Neural cell (in vitro differentiated cells): ENCODE results near the gene PPP1R13B. TPM values are rescaled to one million over a fixed set of nuclear protein-coding genes. Genes with fewer than 3 reads are reported as not detected.

Experiments used
- H2AFZ ChIP-seq: fragments of 200-600, 300-800 bp; sonication (generic), shearing (Covaris generic); 2 replicates; pipeline ENCODE4 v1.6.0; 2014; ENCODE audit warnings: low read depth, mild to moderate bottlenecking, antibody characterized with exemption, low read length, moderate library complexity
- H3F3A ChIP-seq: fragments of 200-600 bp; shearing (Covaris generic); 2 replicates; pipeline ENCODE4 v1.6.1; 2016; ENCODE audit warnings: mild to moderate bottlenecking, moderate library complexity, mixed read lengths, antibody characterized with exemption, low read length; ENCODE audit not compliant: insufficient read depth, poor library complexity, severe bottlenecking
- H3K27ac ChIP-seq: fragments of 200-600, 300-800 bp; sonication (generic), shearing (Covaris generic); 2 replicates; pipeline ENCODE4 v1.5.1; 2014; ENCODE audit warnings: mild to moderate bottlenecking, low read length, moderate library complexity
- H3K27me3 ChIP-seq: fragments of 300-800, 200-600 bp; sonication (generic), shearing (Covaris generic); 2 replicates; pipeline ENCODE4 v1.6.0; 2014; ENCODE audit warnings: mild to moderate bottlenecking, low read depth, low read length, moderate library complexity; ENCODE audit not compliant: insufficient read depth
- H3K36me3 ChIP-seq: fragments of 300-800, 200-600 bp; sonication (generic), shearing (Covaris generic); 2 replicates; pipeline ENCODE4 v1.5.1; 2014; ENCODE audit warnings: mild to moderate bottlenecking, antibody characterized with exemption, low read length, moderate library complexity; ENCODE audit not compliant: insufficient read depth
- H3K4me2 ChIP-seq: fragments of 300-800, 200-600 bp; sonication (generic), shearing (Covaris generic); 2 replicates; pipeline ENCODE4 v1.6.0; 2014; ENCODE audit warnings: mild to moderate bottlenecking, low read length
- H3K4me3 ChIP-seq: fragments of 300-800, 200-600 bp; sonication (generic), shearing (Covaris generic); 2 replicates; pipeline ENCODE4 v1.5.1; 2014; ENCODE audit warnings: mild to moderate bottlenecking, low read length, moderate library complexity
- H3K79me2 ChIP-seq: fragments of 200-600 bp; shearing (Covaris generic); replicated peaks from 2 replicates; pipeline ENCODE4 v1.6.0; 2014; ENCODE audit warnings: mild to moderate bottlenecking, low read length, moderate library complexity; ENCODE audit not compliant: insufficient read depth
- H3K9ac ChIP-seq: fragments of 300-800, 200-600 bp; sonication (generic), shearing (Covaris generic); 2 replicates; pipeline ENCODE4 v1.6.1; 2016; ENCODE audit warnings: mild to moderate bottlenecking, low read length, mixed read lengths
- H3K9me2 ChIP-seq: fragments of 200-600 bp; shearing (Covaris generic); 2 replicates; pipeline ENCODE4 v1.6.1; 2016; ENCODE audit warnings: mild to moderate bottlenecking, low read length, mixed read lengths; ENCODE audit not compliant: insufficient read depth
- H3K9me3 ChIP-seq: fragments of 200-600, 300-800 bp; sonication (generic), shearing (Covaris generic); 2 replicates; pipeline ENCODE4 v1.6.1; 2016; ENCODE audit warnings: mild to moderate bottlenecking, mixed run types, low read length, moderate library complexity, mixed read lengths
- H4K20me1 ChIP-seq: fragments of 200-600 bp; shearing (Covaris generic); 2 replicates; pipeline ENCODE4 v1.6.1; 2016; ENCODE audit warnings: mild to moderate bottlenecking, mixed run types; ENCODE audit not compliant: insufficient read depth
- EP300 ChIP-seq: fragments of 450-650 bp; conservative IDR thresholded peaks from 2 replicates; pipeline ENCODE4 v1.6.1; 2014; ENCODE audit warnings: antibody characterized with exemption, mild to moderate bottlenecking, moderate library complexity; ENCODE audit not compliant: poor library complexity, severe bottlenecking
- EZH2 ChIP-seq: fragments of 200-600, 300-800 bp; shearing (Covaris generic), sonication (generic); IDR thresholded peaks from 2 replicates; pipeline ENCODE4 v1.6.1; 2014; ENCODE audit warnings: antibody characterized with exemption, low read length, borderline replicate concordance, mild to moderate bottlenecking; ENCODE audit not compliant: insufficient read depth, poor library complexity, severe bottlenecking
- MXI1 ChIP-seq: fragments of 450-650 bp; conservative IDR thresholded peaks from 2 replicates; pipeline ENCODE4 v1.6.1; 2014; ENCODE audit warnings: antibody characterized with exemption, mild to moderate bottlenecking; ENCODE audit not compliant: poor library complexity, severe bottlenecking
- POLR2AphosphoS5 ChIP-seq: IDR thresholded peaks from 2 replicates; pipeline ENCODE4 v1.6.1; 2012
- RAD21 ChIP-seq: fragments of 450-650 bp; conservative IDR thresholded peaks from 2 replicates; pipeline ENCODE4 v1.6.1; 2014; ENCODE audit warnings: antibody characterized with exemption, mild to moderate bottlenecking, moderate library complexity
- SMC3 ChIP-seq: fragments of 450-650 bp; conservative IDR thresholded peaks from 2 replicates; pipeline ENCODE4 v1.6.1; 2014; ENCODE audit warnings: antibody characterized with exemption, mild to moderate bottlenecking, moderate library complexity; ENCODE audit not compliant: poor library complexity
- TAF1 ChIP-seq: IDR thresholded peaks from 2 replicates; pipeline ENCODE4 v1.6.1; 2012; ENCODE audit warnings: low read depth
- polyA plus RNA-seq: library from polyadenylated mRNA; depleted of rRNA; stranded (reverse); fragments of >200 nt; gene quantifications from 2 replicates; pipeline ENCODE4 v1.2.3, GENCODE V29; 2014
- TF ChIP-seq, protein P1 (sequence below): fragments of 450-650 bp; IDR thresholded peaks from 2 replicates; pipeline ENCODE4 v1.5.1; 2014; ENCODE audit warnings: antibody characterized with exemption, mild to moderate bottlenecking, moderate library complexity; ENCODE audit not compliant: poor library complexity, severe bottlenecking
- TF ChIP-seq, protein P2 (sequence below): IDR thresholded peaks from 2 replicates; pipeline ENCODE4 v1.6.1; 2012; ENCODE audit warnings: borderline replicate concordance

The PPP1R13B gene
- polyA plus RNA-seq, 1 donor from 2014 or later = 8.2 TPM

DNA sequence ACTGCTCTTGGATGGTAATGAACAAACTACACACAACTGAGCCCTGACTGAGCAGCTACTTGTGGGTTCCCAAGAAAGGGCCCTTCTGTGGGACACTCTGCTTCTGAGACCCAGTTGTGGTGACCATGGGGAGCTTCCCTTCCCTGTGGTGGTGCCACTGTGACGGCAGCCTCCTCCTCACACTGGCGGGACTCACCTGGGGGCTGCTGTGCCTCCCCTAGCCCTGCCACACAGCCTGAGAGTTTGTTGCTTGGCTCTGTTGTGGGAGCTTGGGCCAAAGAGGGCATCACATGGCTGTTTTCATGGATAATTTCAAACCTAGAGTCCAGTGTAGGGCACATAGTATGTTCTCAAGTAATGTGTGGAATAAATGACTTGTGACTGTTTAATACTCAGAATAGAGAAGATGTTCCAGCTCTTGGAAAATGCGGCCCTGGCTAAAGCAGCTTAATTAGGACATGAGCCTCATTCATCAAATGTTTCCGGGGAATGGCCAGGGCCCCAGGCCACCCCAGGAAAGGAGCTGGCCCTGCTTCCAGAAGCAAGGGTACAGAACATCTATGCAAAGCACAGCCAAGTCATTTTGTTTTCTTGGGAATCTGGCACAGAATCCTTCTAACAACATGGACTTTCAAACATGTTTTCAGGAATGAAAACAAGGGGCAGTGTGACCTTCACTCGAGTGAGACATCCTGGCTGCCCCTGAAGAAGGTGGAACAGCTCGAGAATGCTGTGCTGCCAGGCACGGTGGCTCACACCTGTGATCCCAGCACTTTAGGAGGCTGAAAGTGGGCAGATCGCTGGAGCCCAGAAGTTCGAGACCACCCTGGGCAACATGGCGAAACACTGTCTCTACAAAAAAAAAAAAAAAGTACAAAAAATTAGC is 110.6 kb downstream of the PPP1R13B start:
- no peaks in the 10 kb centered on the region for H3K36me3 ChIP-seq
- H2AFZ ChIP-seq = no peak overlapping the region
- no peak overlapping the region for H3K27ac ChIP-seq
- H3K79me2 ChIP-seq = no peaks in the 10 kb centered on the region
- no peaks in the 10 kb centered on the region for H3K27me3 ChIP-seq
- no peak overlapping the region for H3K9ac ChIP-seq
- no peak overlapping the region for H3K4me3 ChIP-seq
- H3K9me2 ChIP-seq = no peaks in the 10 kb centered on the region
- H3K4me2 ChIP-seq = no peak overlapping the region
- no peaks in the 10 kb centered on the region for H4K20me1 ChIP-seq
- no peaks in the 10 kb centered on the region for H3F3A ChIP-seq
- TF ChIP-seq SMC3 (no peak), EP300 (no peak), POLR2AphosphoS5 (no peak), EZH2 (no peak), TAF1 (no peak), MXI1 (no peak), RAD21 (no peak)
- TF ChIP-seq, protein P1, sequence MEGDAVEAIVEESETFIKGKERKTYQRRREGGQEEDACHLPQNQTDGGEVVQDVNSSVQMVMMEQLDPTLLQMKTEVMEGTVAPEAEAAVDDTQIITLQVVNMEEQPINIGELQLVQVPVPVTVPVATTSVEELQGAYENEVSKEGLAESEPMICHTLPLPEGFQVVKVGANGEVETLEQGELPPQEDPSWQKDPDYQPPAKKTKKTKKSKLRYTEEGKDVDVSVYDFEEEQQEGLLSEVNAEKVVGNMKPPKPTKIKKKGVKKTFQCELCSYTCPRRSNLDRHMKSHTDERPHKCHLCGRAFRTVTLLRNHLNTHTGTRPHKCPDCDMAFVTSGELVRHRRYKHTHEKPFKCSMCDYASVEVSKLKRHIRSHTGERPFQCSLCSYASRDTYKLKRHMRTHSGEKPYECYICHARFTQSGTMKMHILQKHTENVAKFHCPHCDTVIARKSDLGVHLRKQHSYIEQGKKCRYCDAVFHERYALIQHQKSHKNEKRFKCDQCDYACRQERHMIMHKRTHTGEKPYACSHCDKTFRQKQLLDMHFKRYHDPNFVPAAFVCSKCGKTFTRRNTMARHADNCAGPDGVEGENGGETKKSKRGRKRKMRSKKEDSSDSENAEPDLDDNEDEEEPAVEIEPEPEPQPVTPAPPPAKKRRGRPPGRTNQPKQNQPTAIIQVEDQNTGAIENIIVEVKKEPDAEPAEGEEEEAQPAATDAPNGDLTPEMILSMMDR = no peak
- TF ChIP-seq, protein P2, sequence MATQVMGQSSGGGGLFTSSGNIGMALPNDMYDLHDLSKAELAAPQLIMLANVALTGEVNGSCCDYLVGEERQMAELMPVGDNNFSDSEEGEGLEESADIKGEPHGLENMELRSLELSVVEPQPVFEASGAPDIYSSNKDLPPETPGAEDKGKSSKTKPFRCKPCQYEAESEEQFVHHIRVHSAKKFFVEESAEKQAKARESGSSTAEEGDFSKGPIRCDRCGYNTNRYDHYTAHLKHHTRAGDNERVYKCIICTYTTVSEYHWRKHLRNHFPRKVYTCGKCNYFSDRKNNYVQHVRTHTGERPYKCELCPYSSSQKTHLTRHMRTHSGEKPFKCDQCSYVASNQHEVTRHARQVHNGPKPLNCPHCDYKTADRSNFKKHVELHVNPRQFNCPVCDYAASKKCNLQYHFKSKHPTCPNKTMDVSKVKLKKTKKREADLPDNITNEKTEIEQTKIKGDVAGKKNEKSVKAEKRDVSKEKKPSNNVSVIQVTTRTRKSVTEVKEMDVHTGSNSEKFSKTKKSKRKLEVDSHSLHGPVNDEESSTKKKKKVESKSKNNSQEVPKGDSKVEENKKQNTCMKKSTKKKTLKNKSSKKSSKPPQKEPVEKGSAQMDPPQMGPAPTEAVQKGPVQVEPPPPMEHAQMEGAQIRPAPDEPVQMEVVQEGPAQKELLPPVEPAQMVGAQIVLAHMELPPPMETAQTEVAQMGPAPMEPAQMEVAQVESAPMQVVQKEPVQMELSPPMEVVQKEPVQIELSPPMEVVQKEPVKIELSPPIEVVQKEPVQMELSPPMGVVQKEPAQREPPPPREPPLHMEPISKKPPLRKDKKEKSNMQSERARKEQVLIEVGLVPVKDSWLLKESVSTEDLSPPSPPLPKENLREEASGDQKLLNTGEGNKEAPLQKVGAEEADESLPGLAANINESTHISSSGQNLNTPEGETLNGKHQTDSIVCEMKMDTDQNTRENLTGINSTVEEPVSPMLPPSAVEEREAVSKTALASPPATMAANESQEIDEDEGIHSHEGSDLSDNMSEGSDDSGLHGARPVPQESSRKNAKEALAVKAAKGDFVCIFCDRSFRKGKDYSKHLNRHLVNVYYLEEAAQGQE = no peak
- H3K9me3 ChIP-seq = no peaks in the 10 kb centered on the region

GRCh38 chr14:103735815-103736545 is 111.4 kb downstream of the PPP1R13B start:
- H3K9me2 ChIP-seq = no peaks in the 10 kb centered on the region
- H3K9me3 ChIP-seq = no peaks in the 10 kb centered on the region
- TF ChIP-seq EZH2 (no peak), MXI1 (no peak), TAF1 (no peak), SMC3 (no peak), POLR2AphosphoS5 (no peak), RAD21 (no peak), EP300 (no peak)
- TF ChIP-seq, protein P1 = no peak
- TF ChIP-seq, protein P2 = no peak
- H3K4me2 ChIP-seq = no peak overlapping the region
- no peaks in the 10 kb centered on the region for H3F3A ChIP-seq
- H2AFZ ChIP-seq = no peak overlapping the region
- H3K36me3 ChIP-seq = no peaks in the 10 kb centered on the region
- H4K20me1 ChIP-seq = no peaks in the 10 kb centered on the region
- H3K27ac ChIP-seq = no peak overlapping the region
- no peak overlapping the region for H3K9ac ChIP-seq
- no peaks in the 10 kb centered on the region for H3K27me3 ChIP-seq
- H3K4me3 ChIP-seq = no peak overlapping the region
- no peaks in the 10 kb centered on the region for H3K79me2 ChIP-seq
